ENCODE results near the gene TNS1. TPM values are rescaled to one million over a fixed set of nuclear protein-coding genes. Genes with fewer than 3 reads are reported as not detected.

Gene TNS1
- total RNA-seq, 1 experiment from 2014 or later: 4.5 TPM

DNA sequence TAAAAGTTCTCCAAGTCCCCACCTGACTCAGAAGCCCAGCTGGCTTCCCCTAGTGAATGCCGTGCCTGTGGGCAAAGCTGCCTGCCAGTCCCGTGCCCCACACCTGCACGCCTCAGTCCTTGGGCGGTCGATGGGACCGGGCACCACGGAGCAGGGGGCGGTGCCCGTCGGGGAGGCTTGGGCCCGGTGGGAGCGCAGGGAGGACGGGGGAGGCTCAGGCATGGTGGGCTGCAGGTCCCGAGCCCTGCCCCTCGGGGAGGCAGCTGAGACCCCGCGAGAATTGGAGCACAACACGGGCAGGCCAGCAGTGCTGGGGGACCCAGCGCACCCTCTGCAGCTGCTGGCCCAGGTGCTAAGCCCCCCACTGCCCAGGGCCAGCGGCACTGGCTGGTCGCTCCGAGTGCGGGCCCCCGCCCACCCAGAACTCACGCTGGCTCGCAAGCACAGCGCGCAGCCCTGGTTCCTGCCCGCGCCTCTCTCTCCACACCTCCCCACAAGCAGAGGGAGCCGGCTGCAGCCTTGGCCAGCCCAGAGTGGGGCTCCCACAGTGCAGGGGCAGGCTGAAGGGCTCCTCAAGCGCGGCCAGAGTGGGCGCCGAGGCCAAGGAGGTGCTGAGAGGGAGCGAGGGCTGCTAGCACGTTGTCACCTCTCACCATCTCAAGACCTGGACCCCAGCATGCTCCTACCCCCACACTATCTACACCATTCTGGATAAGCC, 215.5 kb downstream of the TNS1 start:
- TF ChIP-seq ZNF317 (CRISPR knock-in tag; IDR thresholded peaks at IDR 0.05; ENCODE audit: borderline replicate concordance, low read depth) (no peak), EMX1 (CRISPR knock-in tag; IDR thresholded peaks at IDR 0.05) (no peak), TP53 (CRISPR knock-in tag; IDR thresholded peaks at IDR 0.05) (no peak), ZNF138 (CRISPR knock-in tag; conservative IDR thresholded peaks at IDR 0.05) (no peak), CBFB (CRISPR knock-in tag; IDR thresholded peaks at IDR 0.05; ENCODE audit: low read depth) (no peak), ZNF232 (CRISPR knock-in tag; IDR thresholded peaks at IDR 0.05) (no peak), ZNF671 (CRISPR knock-in tag; IDR thresholded peaks at IDR 0.05) (no peak), NFE2L1 (CRISPR knock-in tag; IDR thresholded peaks at IDR 0.05) (no peak)
- TF ChIP-seq, protein P1, sequence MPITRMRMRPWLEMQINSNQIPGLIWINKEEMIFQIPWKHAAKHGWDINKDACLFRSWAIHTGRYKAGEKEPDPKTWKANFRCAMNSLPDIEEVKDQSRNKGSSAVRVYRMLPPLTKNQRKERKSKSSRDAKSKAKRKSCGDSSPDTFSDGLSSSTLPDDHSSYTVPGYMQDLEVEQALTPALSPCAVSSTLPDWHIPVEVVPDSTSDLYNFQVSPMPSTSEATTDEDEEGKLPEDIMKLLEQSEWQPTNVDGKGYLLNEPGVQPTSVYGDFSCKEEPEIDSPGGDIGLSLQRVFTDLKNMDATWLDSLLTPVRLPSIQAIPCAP (CRISPR knock-in tag; IDR thresholded peaks at IDR 0.05): no peak
- TF ChIP-seq, protein P2, sequence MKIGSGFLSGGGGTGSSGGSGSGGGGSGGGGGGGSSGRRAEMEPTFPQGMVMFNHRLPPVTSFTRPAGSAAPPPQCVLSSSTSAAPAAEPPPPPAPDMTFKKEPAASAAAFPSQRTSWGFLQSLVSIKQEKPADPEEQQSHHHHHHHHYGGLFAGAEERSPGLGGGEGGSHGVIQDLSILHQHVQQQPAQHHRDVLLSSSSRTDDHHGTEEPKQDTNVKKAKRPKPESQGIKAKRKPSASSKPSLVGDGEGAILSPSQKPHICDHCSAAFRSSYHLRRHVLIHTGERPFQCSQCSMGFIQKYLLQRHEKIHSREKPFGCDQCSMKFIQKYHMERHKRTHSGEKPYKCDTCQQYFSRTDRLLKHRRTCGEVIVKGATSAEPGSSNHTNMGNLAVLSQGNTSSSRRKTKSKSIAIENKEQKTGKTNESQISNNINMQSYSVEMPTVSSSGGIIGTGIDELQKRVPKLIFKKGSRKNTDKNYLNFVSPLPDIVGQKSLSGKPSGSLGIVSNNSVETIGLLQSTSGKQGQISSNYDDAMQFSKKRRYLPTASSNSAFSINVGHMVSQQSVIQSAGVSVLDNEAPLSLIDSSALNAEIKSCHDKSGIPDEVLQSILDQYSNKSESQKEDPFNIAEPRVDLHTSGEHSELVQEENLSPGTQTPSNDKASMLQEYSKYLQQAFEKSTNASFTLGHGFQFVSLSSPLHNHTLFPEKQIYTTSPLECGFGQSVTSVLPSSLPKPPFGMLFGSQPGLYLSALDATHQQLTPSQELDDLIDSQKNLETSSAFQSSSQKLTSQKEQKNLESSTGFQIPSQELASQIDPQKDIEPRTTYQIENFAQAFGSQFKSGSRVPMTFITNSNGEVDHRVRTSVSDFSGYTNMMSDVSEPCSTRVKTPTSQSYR (CRISPR knock-in tag; IDR thresholded peaks at IDR 0.05): no peak
- TF ChIP-seq, protein P3, sequence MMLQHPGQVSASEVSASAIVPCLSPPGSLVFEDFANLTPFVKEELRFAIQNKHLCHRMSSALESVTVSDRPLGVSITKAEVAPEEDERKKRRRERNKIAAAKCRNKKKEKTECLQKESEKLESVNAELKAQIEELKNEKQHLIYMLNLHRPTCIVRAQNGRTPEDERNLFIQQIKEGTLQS (CRISPR knock-in tag; conservative IDR thresholded peaks at IDR 0.05): no peak
- TF ChIP-seq, protein P4, sequence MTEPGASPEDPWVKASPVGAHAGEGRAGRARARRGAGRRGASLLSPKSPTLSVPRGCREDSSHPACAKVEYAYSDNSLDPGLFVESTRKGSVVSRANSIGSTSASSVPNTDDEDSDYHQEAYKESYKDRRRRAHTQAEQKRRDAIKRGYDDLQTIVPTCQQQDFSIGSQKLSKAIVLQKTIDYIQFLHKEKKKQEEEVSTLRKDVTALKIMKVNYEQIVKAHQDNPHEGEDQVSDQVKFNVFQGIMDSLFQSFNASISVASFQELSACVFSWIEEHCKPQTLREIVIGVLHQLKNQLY (CRISPR knock-in tag; IDR thresholded peaks at IDR 0.05): no peak
- TF ChIP-seq, protein P5, sequence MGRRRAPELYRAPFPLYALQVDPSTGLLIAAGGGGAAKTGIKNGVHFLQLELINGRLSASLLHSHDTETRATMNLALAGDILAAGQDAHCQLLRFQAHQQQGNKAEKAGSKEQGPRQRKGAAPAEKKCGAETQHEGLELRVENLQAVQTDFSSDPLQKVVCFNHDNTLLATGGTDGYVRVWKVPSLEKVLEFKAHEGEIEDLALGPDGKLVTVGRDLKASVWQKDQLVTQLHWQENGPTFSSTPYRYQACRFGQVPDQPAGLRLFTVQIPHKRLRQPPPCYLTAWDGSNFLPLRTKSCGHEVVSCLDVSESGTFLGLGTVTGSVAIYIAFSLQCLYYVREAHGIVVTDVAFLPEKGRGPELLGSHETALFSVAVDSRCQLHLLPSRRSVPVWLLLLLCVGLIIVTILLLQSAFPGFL (CRISPR knock-in tag; IDR thresholded peaks at IDR 0.05; ENCODE audit: borderline replicate concordance): no peak
- TF ChIP-seq, protein P6, sequence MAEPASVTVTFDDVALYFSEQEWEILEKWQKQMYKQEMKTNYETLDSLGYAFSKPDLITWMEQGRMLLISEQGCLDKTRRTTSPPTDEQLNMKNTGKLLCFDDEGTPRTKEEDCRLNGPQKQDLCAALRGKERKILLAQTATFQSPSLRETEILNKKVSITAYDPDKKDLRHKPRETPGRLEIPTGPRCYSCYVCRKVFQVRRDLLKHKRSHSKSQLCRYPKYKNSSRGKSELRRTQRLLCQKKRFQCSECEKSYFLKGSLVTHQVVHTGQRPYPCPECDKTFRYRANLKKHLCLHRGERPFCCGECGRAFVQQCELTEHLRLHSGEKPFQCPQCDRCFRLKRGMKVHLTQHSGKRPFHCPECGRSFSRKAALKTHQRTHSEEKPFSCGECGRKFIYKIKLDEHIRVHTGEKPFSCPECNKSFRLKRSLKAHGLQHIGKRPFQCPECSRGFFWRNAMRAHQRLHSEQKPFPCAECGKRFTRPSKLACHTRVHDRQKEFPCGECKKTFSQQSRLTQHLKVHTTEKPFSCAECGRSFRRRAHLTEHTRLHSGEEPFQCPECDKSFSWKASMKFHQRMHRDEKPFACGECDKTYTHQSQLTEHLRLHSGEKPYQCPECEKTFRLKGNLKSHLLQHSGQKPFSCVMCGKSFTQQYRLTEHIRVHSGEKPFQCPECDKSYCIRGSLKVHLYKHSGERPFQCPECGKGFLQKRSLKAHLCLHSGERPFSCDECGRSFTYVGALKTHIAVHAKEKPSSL (CRISPR knock-in tag; conservative IDR thresholded peaks at IDR 0.05): no peak
- TF ChIP-seq, protein P7, sequence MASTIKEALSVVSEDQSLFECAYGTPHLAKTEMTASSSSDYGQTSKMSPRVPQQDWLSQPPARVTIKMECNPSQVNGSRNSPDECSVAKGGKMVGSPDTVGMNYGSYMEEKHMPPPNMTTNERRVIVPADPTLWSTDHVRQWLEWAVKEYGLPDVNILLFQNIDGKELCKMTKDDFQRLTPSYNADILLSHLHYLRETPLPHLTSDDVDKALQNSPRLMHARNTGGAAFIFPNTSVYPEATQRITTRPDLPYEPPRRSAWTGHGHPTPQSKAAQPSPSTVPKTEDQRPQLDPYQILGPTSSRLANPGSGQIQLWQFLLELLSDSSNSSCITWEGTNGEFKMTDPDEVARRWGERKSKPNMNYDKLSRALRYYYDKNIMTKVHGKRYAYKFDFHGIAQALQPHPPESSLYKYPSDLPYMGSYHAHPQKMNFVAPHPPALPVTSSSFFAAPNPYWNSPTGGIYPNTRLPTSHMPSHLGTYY (CRISPR knock-in tag; IDR thresholded peaks at IDR 0.05): no peak
- H3K36me3 Mint-ChIP-seq: peaks cover 16% of the 10 kb centered on the region
- peaks cover 15% of the 10 kb centered on the region for H3K4me1 Mint-ChIP-seq
- no peak overlapping the region for H3K4me3 Mint-ChIP-seq
- POLR2A ChIA-PET: no interaction called here
- DNase-seq (ENCODE audit: low spot score) (no peak), ATAC-seq (no peak)
- CTCF ChIA-PET: interaction anchor here (0.5 to 8.5 kb wide), 17 partner anchors 7 to 294 kb away, joined by 3 to 158 read pairs (median 17); partner anchors contain the start of gene RUFY4
- peaks cover 21% of the 10 kb centered on the region for H3K9me3 Mint-ChIP-seq
- H3K27me3 Mint-ChIP-seq (ENCODE audit: low read depth): peaks cover 15% of the 10 kb centered on the region
- H3K27ac Mint-ChIP-seq: no peak overlapping the region

All from WTC11 (cell line).